ENCODE data around the gene BMP8A. TPM values are rescaled to one million over a fixed set of nuclear protein-coding genes. Genes with fewer than 3 reads are reported as not detected.
"Not testable (repeated sequence)": the region's sequence is repeated elsewhere in the genome, so short reads cannot be mapped to it uniquely, and the experiment has no call there.

BMP8A gene
- total and polyA plus RNA-seq, 9 of the 15 experiments (the other 6 are each of a cell fraction or from before 2014, with no cell fraction given) = 0.05 to 0.31 TPM; not detected in 7

GRCh38 chr1:39516841-39517240 lies 25.4 kb downstream of the BMP8A start:
- POLR2A ChIA-PET = interaction anchor here (0.6 kb wide), 1 partner anchor 22 kb away, joined by 3 read pairs; no protein-coding TSS in a partner anchor
- ATAC-seq = not testable (repeated sequence)
- WGBS (ENCODE audit: insufficient coverage, low coverage, missing lambda C conversion rate) = 0% methylated on average over 1 of the region's 4 CpGs

GRCh38 chr1:39517936-39518335 lies 26.5 kb downstream of the BMP8A start:
- H3K9me1 ChIP-seq (ENCODE audit: control insufficient read depth, insufficient read depth, low read length); intact Hi-C loops (cut with micrococcal nuclease); H3K4me2 ChIP-seq (ENCODE audit: insufficient read depth, low read length); H3K4me3 ChIP-seq; H4K20me1 ChIP-seq (replicated peaks; ENCODE audit: control insufficient read depth, insufficient read depth, low read length); H2AFZ ChIP-seq (ENCODE audit: low read depth, low read length); H3K27ac ChIP-seq (ENCODE audit: extremely low read depth, low read depth, low read length); POLR2A ChIA-PET; DNase-seq (ENCODE audit: extremely low read depth in 1 of 4, low spot score in 3 of 4); BruUV-seq (replicated peaks); ATAC-seq; in situ Hi-C loops (cut with MboI); H3K4me1 ChIP-seq (replicated peaks in 1 of 2; ENCODE audit: control insufficient read depth in 2 of 2, insufficient read depth in 2 of 2, low read length in 2 of 2); CTCF ChIA-PET (ENCODE audit: low intra/inter-chr PET ratio); H3K9me3 ChIP-seq (replicated peaks; ENCODE audit: control insufficient read depth, insufficient read depth, low read depth, low read length); H3K36me3 ChIP-seq (ENCODE audit: control insufficient read depth, insufficient read depth, low read length); H3K27me3 ChIP-seq (ENCODE audit: control insufficient read depth in 2 of 2, insufficient read depth in 2 of 2, low read length in 2 of 2); H3K9ac ChIP-seq (ENCODE audit: insufficient read depth in 1 of 2, low read depth in 2 of 2, low read length in 2 of 2); H3K79me2 ChIP-seq (ENCODE audit: control insufficient read depth, insufficient read depth, low read length); FAIRE-seq: not testable (repeated sequence)
- whole genome bisulfite sequencing (ENCODE audit: insufficient coverage, low coverage, missing lambda C conversion rate) = 55% methylated on average over 6 of the region's 7 CpGs

More at GRCh38 chr1:39516841-39517240, 25.4 kb downstream of the BMP8A start:
- H3K36me3 ChIP-seq (ENCODE audit: control insufficient read depth, insufficient read depth, low read length); H3K4me2 ChIP-seq (ENCODE audit: insufficient read depth, low read length); H3K4me1 ChIP-seq (replicated peaks in 1 of 2; ENCODE audit: control insufficient read depth in 2 of 2, insufficient read depth in 2 of 2, low read length in 2 of 2); H4K20me1 ChIP-seq (replicated peaks; ENCODE audit: control insufficient read depth, insufficient read depth, low read length); H3K9ac ChIP-seq (ENCODE audit: insufficient read depth in 1 of 2, low read depth in 2 of 2, low read length in 2 of 2); H3K9me1 ChIP-seq (ENCODE audit: control insufficient read depth, insufficient read depth, low read length); H3K27ac ChIP-seq (ENCODE audit: extremely low read depth, low read depth, low read length); H3K4me3 ChIP-seq; FAIRE-seq; in situ Hi-C loops (cut with MboI); H3K27me3 ChIP-seq (ENCODE audit: control insufficient read depth in 2 of 2, insufficient read depth in 2 of 2, low read length in 2 of 2); CTCF ChIA-PET (ENCODE audit: low intra/inter-chr PET ratio); H3K79me2 ChIP-seq (ENCODE audit: control insufficient read depth, insufficient read depth, low read length); intact Hi-C loops (cut with micrococcal nuclease); H2AFZ ChIP-seq (ENCODE audit: low read depth, low read length); BruUV-seq (replicated peaks); DNase-seq (ENCODE audit: extremely low read depth in 1 of 4, low spot score in 3 of 4); H3K9me3 ChIP-seq (replicated peaks; ENCODE audit: control insufficient read depth, insufficient read depth, low read depth, low read length): not testable (repeated sequence)
- 0 out of 2 replicates have a peak, but pooled peaks have one; percentile 16 for TF ChIP-seq PKNOX1 (IDR thresholded peaks at IDR 0.05)

- FAIRE-seq = peak; percentile 92
- DNase-seq (ENCODE audit: extremely low read depth in 1 of 4, low spot score in 3 of 4) = not testable (repeated sequence)
- WGBS (ENCODE audit: insufficient coverage, low coverage, missing lambda C conversion rate) = 13% methylated on average over 1 of the region's 5 CpGs
These were observed 27.9 kb downstream of the BMP8A start for GRCh38 chr1:39519376-39519775.

More at GRCh38 chr1:39519376-39519775, 27.9 kb downstream of the BMP8A start:
- BruUV-seq (replicated peaks); intact Hi-C loops (cut with micrococcal nuclease); H3K9ac ChIP-seq (ENCODE audit: insufficient read depth in 1 of 2, low read depth in 2 of 2, low read length in 2 of 2); H3K27ac ChIP-seq (ENCODE audit: extremely low read depth, low read depth, low read length); H3K36me3 ChIP-seq (ENCODE audit: control insufficient read depth, insufficient read depth, low read length); H3K79me2 ChIP-seq (ENCODE audit: control insufficient read depth, insufficient read depth, low read length); H3K9me1 ChIP-seq (ENCODE audit: control insufficient read depth, insufficient read depth, low read length); H3K4me2 ChIP-seq (ENCODE audit: insufficient read depth, low read length); H4K20me1 ChIP-seq (replicated peaks; ENCODE audit: control insufficient read depth, insufficient read depth, low read length); H2AFZ ChIP-seq (ENCODE audit: low read depth, low read length); H3K4me3 ChIP-seq; in situ Hi-C loops (cut with MboI); H3K9me3 ChIP-seq (replicated peaks; ENCODE audit: control insufficient read depth, insufficient read depth, low read depth, low read length); H3K27me3 ChIP-seq (ENCODE audit: control insufficient read depth in 2 of 2, insufficient read depth in 2 of 2, low read length in 2 of 2); CTCF ChIA-PET (ENCODE audit: low intra/inter-chr PET ratio): not testable (repeated sequence)
- H3K4me1 ChIP-seq (replicated peaks in 1 of 2; ENCODE audit: control insufficient read depth in 2 of 2, insufficient read depth in 2 of 2, low read length in 2 of 2) = peaks cover 0 to 18% of the 10 kb centered on the region in 2 experiments; a peak in 3 of 5 replicates
- ATAC-seq = peak; percentile 56
- POLR2A ChIA-PET = interaction anchor here (1.1 kb wide), 1 partner anchor 240 kb away, joined by 4 read pairs; no protein-coding TSS in a partner anchor

All from K562 (cell line).